ENCODE results near the gene POLR3H.

Gene POLR3H

DNA sequence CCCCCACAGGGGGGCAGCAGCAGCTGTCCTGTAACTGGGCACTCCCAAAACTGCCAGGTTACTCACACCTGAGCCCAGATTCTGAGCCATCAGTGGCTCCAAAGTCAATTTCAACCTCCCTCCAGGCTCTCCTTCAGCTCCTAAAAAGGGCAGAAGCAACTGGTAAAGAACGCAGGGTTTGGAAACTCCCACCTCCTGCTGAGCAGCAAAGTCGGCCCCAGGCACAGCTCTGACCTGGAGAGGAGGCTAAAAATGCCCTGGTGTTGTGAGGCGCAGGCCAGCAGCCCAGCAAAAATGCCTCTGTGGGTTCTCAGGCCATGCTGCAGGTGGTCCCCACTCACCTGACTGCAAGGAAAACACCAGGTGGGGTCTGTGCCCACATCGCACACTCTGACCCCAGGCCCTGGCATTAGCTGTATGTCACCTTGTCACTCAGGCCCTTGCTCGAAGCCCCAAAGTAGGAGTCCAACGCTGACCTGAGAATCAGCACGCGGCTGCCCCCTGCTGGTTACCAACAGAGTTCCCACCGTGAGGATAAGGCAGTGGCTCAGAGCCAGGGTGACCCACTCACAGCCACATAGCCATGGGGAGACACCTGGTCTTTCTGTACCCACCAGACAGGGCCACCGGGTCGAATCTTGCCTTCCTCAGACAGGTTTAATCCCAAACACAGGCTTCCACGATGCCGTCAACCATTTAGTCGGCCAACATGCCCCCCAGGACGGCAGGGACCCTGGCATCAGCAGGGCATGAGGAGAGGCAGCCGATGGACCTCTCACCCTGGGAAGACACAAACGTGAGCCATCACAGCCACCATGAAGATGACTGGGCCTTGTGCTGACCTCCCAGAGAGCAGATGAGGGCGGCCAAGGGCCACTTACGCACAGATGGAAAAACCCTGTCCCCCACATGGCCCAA, 11.1 kb downstream of the POLR3H start:
- no peak for DNase-seq

DNA sequence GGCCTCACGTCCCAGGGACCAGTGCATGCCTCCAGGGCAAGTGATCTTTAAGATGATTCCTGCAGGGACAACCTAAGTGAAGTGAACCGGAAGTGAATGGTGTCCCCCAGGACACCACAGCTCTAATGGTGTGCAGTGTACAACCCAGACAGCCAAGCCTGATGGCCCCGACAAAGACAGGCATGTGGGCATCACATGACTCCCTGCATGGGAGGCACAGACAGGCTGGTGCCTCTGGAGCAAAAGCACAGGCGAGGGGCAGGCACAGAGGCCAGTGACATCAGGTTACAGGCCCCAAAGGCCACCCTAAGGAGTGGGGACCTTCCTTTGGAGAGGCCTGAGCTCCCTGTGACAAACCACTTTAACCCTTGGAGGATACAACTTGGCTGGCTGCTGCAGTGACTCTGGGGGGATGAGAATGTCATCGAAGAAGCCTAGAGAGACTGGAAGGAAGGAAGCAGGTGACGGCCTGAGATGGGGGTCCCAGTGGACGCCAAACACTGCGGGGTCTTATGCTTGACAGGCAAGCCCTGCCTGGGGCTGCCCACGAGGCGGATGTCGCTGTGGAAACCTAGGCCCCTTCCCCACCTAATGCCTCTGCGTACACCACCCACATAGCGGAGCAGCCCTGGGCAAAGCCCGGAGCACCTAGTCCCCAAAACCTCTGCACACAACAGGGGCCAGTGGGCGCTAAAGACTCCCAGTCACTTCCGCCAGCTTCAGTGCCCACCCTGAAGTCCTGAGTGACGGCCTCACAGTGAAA, 12.4 kb downstream of the POLR3H start:
- DNase-seq: no peak

DNA sequence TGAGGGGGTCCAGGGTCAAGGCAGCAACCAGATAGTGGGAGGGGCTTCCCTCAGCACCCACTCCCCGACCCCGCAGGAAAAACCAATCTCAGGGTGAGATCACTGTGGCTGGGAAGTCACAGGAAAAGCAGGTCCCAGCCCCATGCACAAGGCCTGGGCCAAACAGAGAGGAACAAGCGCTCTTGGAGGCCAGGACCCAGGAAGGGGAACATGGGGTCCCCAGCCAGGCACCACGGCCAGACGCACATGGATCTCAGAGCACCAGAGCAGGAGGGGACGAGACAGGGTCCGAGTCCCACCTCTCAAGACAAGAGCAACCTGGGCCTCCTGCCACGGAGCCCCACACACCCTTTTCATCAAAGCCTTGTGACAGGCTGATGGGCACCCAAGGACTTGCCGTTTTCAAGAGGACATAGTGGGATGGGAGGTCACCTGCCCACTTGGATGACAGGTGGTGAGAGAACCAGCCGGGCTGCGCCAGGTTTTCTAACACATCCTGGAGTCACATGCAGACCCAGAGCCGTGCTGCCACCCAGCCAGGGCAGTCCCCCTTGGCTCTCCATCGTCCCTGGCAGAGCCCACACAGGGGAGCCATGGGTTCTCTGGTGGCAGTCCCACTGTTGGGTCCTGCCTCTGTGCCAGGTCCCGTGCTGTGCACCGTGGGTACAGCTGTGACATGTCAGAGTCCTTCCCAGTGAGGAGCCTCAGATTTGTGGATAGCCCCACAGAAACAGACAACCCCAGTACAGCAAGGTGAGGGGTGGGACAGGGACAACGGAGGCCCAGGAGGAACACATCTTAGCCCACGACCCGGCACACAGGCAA, 13.2 kb downstream of the POLR3H start:
- no peak for DNase-seq

DNA sequence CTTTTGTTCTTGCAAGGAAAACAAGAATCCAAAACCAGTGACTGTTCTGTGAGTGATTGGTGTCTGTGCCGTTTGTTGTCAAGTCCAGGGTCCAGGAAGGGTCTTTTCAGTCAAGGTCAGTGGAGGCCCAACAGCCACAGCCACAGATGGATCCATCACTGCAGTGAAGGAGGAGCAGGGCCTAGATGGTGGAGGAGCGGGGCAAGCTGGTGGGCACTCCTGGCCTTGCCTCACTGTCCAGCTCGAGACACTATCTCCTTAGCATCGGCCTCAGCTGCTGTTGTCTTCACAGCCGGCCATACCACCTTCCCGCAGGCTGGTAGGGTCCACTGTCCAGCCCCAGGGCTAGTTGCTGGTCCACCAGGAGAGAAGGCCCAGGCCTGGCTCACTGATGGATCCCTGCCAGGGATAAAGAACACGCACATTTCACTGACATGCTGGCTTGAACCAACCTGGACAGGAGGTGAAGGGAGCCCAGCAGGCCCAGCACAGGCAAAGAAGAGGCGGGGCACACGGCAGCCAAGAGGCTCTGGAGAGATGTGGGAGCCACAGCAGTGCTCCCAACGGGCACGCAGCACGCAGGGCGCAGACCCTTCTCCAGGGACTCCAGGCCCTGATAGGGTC, 15.2 kb downstream of the POLR3H start:
- no peak for DNase-seq

DNA sequence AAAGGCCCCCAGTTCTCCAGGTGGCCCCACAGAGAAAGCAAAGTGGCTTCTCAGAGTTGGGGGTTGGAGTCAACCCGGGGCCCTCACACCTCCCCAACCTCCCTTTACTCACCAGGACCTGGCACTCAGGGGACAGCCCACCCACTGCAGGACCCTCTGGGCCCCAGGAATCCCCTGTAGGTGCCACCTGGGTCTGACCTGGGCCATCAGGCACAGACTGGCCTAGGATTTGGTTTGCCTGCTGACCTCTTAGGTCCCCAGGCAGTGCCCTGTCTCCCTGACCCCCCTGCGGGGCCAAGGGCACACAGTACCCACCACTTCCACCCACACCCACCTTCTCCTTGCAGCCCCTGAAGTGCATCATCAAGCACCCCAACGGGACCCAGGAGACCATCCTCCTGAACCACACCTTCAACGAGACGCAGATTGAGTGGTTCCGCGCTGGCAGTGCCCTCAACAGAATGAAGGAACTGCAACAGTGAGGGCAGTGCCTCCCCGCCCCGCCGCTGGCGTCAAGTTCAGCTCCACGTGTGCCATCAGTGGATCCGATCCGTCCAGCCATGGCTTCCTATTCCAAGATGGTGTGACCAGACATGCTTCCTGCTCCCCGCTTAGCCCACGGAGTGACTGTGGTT, 16.0 kb downstream of the POLR3H start:
- DNase-seq: no peak

DNA sequence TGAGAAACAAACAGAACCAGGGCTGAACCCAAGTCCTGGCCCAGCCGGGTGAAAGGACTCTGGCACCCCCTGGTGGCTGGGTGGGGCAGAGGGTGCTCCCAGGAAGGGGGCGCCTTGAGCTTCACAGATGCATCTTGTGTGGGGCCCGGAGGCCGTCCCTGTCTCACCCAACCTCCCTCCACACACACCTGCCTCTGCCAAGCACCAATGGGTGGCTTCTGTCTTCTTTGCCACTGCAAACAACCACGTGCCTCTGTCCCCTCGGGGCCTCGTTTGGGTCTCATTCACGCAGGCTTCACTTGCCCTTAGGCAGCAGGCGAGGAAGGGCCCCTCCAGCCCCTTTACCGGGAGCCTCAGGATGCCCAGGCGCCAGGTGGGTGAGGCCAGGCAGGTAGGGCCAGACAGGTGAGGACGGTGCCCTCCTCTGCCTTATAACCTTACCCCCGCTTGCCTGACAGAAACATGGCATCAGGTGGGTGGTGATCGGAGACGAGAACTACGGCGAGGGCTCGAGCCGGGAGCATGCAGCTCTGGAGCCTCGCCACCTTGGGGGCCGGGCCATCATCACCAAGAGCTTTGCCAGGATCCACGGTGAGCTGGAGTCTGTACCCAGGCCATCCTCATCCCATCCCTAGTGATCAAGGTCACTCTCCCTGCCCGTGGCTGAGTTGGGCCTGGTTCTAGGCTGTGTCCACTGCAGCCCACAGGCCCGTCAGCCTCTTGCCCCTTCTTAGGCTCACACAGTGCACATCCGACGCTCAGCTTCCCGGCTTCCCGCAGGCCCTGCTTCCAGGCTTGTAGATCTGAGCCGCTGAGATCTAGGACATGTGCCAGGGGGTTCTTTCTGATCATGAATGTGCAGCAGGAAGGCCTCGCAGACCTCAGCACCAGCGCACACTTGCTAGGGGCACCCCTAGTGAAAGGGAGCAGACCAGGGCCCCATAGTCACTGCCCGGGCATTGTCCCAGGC, 17.2 kb downstream of the POLR3H start:
- no peak for DNase-seq

DNA sequence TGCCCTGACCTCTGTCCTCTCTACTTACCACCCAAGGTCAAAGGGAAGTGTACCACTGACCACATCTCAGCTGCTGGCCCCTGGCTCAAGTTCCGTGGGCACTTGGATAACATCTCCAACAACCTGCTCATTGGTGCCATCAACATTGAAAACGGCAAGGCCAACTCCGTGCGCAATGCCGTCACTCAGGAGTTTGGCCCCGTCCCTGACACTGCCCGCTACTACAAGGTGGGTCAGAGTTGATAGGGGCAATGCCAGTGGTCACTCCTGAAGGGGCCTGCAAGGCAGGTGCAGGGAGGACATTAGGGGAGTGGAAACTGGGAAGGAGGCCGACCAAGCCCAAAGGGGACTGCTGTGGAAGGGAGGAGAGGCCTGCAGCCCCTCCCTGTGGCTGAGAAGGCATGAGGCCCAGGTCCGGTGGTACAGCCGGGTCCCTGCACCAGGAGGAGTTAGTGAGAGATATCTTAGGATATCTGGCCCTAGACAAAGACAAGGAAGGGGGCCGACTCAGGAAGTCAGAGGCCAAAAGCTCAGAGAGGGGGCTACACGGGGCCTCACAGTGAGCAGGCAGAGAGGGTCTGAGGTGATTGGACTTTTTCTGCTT, 17.9 kb downstream of the POLR3H start:
- no peak for DNase-seq

DNA sequence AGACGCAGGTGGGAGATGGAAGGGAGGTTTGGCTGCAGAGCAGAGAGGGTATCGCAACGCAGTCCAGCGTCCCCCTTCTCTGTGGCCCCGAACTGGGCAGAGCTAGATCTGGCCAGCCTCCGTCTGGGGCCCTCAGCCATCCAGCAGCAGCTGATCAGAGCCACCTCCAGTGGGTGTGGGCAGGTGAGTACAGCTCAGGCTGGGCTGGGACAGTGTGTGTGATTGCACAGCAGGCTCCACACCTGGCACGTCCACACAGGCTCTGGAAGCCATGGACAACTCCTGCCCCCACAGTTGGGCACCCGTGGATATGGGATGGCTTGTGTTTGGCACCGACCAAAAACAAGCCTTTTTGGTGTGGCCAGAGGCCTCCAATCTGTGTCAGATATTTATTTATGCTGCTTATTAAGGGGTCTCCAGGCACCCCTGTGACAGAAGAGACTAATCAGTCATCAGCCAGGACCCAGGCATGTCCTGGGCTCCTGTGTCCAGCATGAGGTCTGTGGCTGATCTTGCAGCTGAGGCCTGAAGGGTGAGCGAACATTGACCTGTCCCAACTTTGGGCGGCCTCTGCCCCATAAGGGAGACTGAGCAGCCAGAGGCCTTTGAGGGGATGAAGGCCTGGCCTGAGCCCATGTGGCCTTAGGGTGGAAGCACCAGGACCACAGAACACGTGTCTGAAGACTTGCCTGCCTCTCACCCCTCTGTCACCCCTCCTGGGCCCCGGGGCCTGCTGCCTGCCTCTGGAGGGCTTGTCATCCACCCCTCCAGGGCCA, 18.6 kb downstream of the POLR3H start:
- DNase-seq: no peak

DNA sequence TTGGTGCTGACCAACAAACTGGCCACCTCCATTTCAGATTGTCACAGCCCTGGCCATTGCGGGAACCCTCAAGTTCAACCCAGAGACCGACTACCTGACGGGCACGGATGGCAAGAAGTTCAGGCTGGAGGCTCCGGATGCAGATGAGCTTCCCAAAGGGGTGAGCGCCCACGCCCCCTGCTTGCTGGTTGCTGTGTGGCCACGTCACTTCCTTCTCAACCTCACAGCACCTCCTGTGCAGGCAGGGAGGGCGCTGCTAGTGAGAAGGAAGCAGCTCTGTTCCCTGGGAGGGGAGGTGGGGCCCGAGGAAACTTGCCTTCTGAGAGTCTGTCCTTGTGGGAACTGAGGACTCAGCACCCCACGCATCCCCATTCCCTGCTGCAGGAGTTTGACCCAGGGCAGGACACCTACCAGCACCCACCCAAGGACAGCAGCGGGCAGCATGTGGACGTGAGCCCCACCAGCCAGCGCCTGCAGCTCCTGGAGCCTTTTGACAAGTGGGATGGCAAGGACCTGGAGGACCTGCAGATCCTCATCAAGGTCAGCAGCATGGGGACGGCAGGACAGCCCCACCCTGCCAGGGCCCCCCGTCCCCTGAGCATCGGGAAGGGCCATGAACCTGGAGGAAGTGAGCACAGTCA, 19.3 kb downstream of the POLR3H start:
- no peak for DNase-seq

DNA sequence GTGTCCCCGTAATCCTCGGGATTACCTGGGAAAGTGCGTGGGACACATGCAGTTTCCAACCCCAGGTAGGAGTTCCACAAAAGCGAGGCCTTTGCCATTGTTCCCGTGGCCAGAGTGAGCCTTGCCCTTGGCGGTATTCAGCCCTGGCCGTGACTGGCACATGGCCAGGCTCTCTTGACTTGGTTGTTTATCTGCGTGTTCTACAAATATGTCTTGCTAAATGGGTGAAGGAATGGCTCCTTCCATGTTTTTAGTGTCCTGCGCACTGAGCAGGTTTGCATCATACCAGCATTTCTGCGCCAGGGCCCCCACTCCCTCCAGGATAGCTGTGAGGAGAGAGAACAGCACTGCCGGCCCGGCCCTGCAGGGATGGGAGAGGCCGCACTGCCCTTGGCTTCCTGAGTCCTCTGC, 20.0 kb downstream of the POLR3H start:
- no peak for DNase-seq

DNA sequence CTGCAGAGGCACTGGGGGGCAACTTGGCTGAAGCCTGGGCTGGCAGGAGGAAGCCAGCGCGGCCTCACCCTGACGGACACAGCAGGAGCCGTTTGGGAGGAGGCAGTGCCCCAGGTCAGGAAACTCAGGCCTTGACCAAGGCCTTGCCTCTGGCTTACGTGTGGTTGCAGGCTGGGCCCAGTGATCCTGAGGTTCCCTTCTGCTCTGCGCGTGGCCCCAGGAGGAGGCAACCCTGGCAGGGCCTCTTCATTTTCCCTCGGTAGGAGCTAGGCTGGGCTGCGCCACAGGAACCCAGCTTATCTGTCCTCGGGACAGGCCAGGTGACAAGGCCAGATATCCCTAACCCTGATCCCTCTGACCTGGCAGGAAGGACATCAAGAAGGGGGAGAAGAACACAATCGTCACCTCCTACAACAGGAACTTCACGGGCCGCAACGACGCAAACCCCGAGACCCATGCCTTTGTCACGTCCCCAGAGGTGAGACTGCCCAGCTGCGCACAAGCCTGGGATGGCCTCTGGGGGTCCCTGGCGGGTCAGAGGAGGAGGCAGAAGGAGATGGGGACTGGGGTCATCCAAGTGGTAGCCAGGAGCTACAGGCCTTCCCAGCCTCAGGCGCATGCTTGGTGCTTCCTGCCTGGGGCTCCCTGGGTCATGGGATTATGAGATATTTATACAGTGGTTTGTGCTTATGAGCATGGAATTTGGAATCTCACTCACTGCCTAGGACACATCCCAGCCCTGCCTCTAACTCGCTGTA, 20.6 kb downstream of the POLR3H start:
- no peak for DNase-seq

DNA sequence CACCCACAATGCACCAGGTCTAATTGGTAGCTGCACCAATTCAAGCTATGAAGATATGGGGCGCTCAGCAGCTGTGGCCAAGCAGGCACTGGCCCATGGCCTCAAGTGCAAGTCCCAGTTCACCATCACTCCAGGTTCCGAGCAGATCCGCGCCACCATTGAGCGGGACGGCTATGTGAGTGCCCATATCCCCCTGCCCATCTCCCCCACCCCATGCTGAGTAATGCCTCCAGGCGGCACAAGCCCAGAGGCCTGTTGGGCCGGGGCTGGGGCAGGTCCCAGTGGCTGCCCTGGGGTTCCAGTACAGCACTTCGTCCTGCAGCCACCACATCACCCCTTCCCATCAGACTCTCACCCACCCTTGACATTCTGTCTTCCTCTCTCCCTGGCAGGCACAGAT, 21.5 kb downstream of the POLR3H start:
- DNase-seq: no peak

DNA sequence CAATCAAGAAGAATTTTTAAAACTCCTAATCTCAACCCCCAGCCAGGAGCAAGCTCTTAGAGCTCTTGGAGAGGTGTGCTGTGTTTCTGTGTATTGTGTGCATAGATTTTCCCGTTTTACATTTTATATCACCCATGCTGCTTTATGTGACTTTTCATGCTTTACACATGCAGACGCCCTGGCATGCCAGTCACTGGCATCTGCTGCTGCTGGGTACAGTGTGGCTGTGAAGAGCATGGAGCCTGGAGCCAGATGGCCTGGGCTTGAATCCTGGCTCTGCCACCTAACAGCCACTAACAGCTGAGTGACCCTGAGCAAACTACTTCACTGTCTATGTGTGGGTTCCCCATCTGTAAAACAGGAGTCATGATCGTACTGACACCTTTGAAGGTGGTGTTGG, 23.1 kb downstream of the POLR3H start:
- no peak for DNase-seq

DNA sequence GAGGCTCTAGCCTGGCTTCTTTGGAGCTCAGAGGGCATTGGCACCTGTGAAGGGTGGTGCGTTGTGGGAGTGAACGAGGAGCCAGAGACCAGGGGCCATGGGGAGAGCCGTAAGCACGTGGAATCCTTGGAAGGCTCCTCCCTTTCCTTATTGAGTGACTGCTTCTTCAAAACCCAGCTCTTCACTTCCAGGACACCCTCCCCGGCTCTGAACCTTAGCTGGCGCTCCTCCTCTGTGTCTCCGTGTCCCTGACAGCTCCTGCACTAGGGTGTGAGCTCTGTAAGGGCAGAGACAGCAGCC, 26.3 kb downstream of the POLR3H start:
- DNase-seq: no peak

DNA sequence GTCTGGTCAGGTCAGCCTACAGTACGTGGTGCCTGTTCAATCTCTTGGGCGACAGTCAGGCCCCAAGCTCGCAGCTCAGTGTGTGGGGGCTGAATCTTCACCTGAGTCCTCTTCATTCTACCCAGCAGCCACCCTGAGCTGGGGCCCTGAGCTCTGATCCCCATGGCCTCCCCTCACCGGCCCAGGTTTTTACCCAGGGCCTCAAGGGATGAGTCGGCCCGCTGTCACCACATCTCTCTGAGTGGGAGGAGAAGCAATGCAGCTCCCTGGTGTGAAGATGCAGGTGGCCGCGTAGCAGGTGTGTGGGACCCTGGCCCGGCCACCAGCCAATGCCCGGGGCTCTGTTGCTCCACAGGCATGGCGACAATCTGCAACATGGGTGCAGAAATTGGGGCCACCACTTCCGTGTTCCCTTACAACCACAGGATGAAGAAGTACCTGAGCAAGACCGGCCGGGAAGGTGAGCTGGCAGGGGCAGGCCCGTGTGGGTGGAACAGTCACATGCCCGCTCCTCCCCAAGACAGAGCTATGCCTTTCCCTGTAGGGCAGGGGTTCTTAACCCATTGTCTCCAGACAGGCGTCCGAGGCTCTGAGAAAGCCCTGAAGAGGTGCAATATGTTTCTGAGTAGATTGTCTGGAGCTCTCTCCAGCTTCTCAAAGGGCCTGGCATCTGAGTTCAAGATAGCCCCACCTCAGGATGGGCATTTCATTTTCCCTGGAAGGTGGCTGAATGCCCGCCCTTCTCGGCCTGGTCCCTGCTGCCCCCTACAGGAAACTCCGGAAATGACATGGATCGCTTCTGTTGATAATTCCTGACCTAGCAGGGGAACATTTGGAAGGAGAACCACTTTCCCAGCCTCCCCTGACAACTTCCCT, 26.9 kb downstream of the POLR3H start:
- no peak for DNase-seq

DNA sequence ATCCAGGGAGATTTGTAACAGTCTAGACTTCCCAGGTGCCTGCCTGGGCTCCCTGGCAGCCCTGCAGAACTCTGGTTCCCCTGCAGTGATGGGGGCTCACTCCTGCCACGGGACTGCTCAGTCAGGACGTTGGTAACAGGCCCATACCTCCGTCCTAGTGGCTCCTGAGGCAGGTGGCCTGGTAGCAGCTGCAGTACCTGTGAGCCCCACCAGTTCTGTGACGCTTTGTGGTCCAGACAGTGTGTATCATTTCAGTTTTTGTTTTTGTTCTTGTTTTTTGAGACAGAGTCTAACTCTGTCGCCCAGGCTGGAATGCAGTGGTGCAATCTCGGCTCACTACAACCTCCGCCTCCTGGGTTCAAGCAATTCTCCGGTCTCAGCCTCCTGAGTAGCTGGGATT, 27.8 kb downstream of the POLR3H start:
- no peak for DNase-seq

DNA sequence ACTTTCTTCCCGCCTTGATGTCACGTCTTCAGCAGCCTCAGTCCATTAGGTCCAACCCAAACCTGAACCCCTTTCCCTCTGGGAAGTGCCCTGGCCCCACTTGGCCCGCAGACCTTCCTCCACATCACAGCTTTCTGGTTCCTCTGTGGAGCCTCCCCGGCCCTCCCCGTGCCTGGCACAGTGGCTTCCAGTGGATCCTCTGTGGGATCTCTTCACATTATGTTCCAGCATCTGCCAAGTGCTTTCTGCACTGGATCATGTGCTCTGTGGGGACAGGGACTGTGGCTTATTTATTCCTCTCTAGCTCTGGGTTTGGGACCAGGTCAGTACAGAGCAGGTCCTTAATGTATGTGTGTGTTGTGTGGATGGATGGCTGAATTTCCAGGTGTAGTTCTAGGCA, 30.9 kb downstream of the POLR3H start:
- DNase-seq: no peak
